SH-SY5Y (cell line): ENCODE results near the gene HEPACAM.

Experiments used
- GATA2 ChIP-seq: IDR thresholded peaks from 2 replicates; pipeline ENCODE4 v1.6.1; 2011; ENCODE audit warnings: mild to moderate bottlenecking, low read depth, low read length
- GATA3 ChIP-seq: IDR thresholded peaks from 2 replicates; pipeline ENCODE4 v1.6.1; 2011; ENCODE audit warnings: low read depth, mild to moderate bottlenecking, low read length, moderate library complexity

Gene HEPACAM

GRCh38 chr11:124876818-124877630, 58.8 kb downstream of the HEPACAM start:
- TF ChIP-seq GATA3, result no peak
- no peak for TF ChIP-seq GATA2

GRCh38 chr11:124875943-124876817, 59.7 kb downstream of the HEPACAM start:
- no peak for TF ChIP-seq GATA2
- TF ChIP-seq GATA3, result no peak

GRCh38 chr11:124875401-124875800, 60.4 kb downstream of the HEPACAM start:
- TF ChIP-seq GATA2 (no peak), GATA3 (no peak)

GRCh38 chr11:124874571-124875255, 61.1 kb downstream of the HEPACAM start:
- TF ChIP-seq GATA3 (no peak), GATA2 (no peak)

- no peak for TF ChIP-seq GATA3
- TF ChIP-seq GATA2, result no peak
Observed at GRCh38 chr11:124873951-124874350, 61.9 kb downstream of the HEPACAM start.

GRCh38 chr11:124872741-124873140, 63.1 kb downstream of the HEPACAM start:
- TF ChIP-seq GATA3, result no peak
- TF ChIP-seq GATA2, result no peak

GRCh38 chr11:124872280-124872679, 63.6 kb downstream of the HEPACAM start:
- no peak for TF ChIP-seq GATA2
- TF ChIP-seq GATA3, result no peak

- TF ChIP-seq GATA2, result no peak
- TF ChIP-seq GATA3, result no peak
Observed at GRCh38 chr11:124870430-124870829, 65.4 kb downstream of the HEPACAM start.

GRCh38 chr11:124869856-124870387, 65.9 kb downstream of the HEPACAM start:
- TF ChIP-seq GATA2 (no peak), GATA3 (no peak)

- TF ChIP-seq GATA3 (no peak), GATA2 (no peak)
Observed at GRCh38 chr11:124869331-124869730, 66.5 kb downstream of the HEPACAM start.
